ENCODE data around the gene RPGRIP1L. TPM values are rescaled to one million over a fixed set of nuclear protein-coding genes. Genes with fewer than 3 reads are reported as not detected.

RPGRIP1L gene
- total RNA-seq, 1 experiment from 2014 or later = 12.7 TPM

GRCh38 chr16:53666786-53667415 lies 36.8 kb downstream of the RPGRIP1L start:
- intact Hi-C loops (cut with micrococcal nuclease; ENCODE audit: unreplicated experiment) = no loop called here
- no peaks in the 10 kb centered on the region for H3K4me1 ChIP-seq (ENCODE audit: control insufficient read depth, insufficient read depth, low read length)
- no peaks in the 10 kb centered on the region for H3K27me3 ChIP-seq (ENCODE audit: control insufficient read depth, insufficient read depth, low read length)
- no peak for ATAC-seq
- no peak overlapping the region for H3K27ac ChIP-seq (ENCODE audit: low read length)
- H3K4me3 ChIP-seq (ENCODE audit: low read depth in 2 of 2, low read length in 2 of 2) = no peak overlapping the region
- no peak for DNase-seq (ENCODE audit: low read depth, low spot score)
- TF ChIP-seq REST (IDR thresholded peaks at IDR 0.05; ENCODE audit: insufficient read depth in 1 of 2, low read depth in 2 of 2, low read length in 1 of 2) = no peak
- TF ChIP-seq POLR2AphosphoS5 (IDR thresholded peaks at IDR 0.05; ENCODE audit: low read depth, low read length) = no peak
- TF ChIP-seq, protein P1, sequence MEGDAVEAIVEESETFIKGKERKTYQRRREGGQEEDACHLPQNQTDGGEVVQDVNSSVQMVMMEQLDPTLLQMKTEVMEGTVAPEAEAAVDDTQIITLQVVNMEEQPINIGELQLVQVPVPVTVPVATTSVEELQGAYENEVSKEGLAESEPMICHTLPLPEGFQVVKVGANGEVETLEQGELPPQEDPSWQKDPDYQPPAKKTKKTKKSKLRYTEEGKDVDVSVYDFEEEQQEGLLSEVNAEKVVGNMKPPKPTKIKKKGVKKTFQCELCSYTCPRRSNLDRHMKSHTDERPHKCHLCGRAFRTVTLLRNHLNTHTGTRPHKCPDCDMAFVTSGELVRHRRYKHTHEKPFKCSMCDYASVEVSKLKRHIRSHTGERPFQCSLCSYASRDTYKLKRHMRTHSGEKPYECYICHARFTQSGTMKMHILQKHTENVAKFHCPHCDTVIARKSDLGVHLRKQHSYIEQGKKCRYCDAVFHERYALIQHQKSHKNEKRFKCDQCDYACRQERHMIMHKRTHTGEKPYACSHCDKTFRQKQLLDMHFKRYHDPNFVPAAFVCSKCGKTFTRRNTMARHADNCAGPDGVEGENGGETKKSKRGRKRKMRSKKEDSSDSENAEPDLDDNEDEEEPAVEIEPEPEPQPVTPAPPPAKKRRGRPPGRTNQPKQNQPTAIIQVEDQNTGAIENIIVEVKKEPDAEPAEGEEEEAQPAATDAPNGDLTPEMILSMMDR (IDR thresholded peaks at IDR 0.05) = no peak
- TF ChIP-seq TCF7L2 (IDR thresholded peaks at IDR 0.05; ENCODE audit: low read depth, low read length) = no peak
- no peak for TF ChIP-seq SIN3A (IDR thresholded peaks at IDR 0.05; ENCODE audit: borderline replicate concordance, insufficient read depth, low read depth, low read length)
- no TSS peak for BruUV-seq (replicated peaks)
- in situ Hi-C loops (cut with HindIII; ENCODE audit: low pct_unique_long_range_greater_than_20kb, low sequenced_read_pairs) = no loop called here
- H3K36me3 ChIP-seq (ENCODE audit: control insufficient read depth, insufficient read depth, low read length) = no peaks in the 10 kb centered on the region
- POLR2A ChIA-PET = no interaction called here
- CTCF ChIA-PET = no interaction called here
- H3K9me3 ChIP-seq (ENCODE audit: control insufficient read depth, insufficient read depth, low read depth, low read length) = no peaks in the 10 kb centered on the region

DNA sequence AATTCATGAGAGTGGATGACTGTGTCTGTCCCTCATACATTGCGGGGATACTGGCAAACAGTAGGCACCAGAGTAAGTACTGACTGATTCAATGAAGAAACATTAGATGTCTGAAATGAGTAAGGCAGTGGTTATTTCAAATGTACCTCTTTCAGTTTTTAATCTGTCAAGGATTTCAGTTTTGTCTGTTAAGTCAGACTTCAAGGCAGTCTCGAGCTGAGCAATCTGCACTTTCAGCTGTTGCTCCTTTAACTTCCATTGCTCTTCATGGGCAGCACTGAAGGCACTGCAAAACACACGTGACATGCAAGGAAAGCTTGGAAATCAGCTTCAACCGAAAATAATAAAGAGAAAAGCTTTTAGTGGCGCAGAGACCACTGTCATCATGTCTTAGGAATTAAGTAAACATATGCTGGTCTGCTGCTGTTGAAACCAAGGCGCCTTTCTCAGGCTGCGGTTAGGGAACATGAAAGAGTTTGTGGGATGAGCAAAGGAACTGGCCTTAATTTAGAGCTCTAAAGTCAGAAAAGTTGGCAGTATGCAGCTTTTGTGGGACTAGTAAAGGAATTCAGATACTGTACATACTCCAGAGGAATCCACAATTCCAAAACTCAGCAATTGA lies 38.8 kb downstream of the RPGRIP1L start:
- no peaks in the 10 kb centered on the region for H3K4me1 ChIP-seq (ENCODE audit: control insufficient read depth, insufficient read depth, low read length)
- no peak overlapping the region for H3K27ac ChIP-seq (ENCODE audit: low read length)
- in situ Hi-C loops (cut with HindIII; ENCODE audit: low pct_unique_long_range_greater_than_20kb, low sequenced_read_pairs) = no loop called here
- no peak for ATAC-seq
- intact Hi-C loops (cut with micrococcal nuclease; ENCODE audit: unreplicated experiment) = no loop called here
- no peaks in the 10 kb centered on the region for H3K27me3 ChIP-seq (ENCODE audit: control insufficient read depth, insufficient read depth, low read length)
- ChIA-PET POLR2A (no interaction called here), CTCF (no interaction called here)
- H3K4me3 ChIP-seq (ENCODE audit: low read depth in 2 of 2, low read length in 2 of 2) = no peak overlapping the region
- TF ChIP-seq POLR2AphosphoS5 (IDR thresholded peaks at IDR 0.05; ENCODE audit: low read depth, low read length) (no peak), REST (IDR thresholded peaks at IDR 0.05; ENCODE audit: insufficient read depth in 1 of 2, low read depth in 2 of 2, low read length in 1 of 2) (no peak), TCF7L2 (IDR thresholded peaks at IDR 0.05; ENCODE audit: low read depth, low read length) (no peak), SIN3A (IDR thresholded peaks at IDR 0.05; ENCODE audit: borderline replicate concordance, insufficient read depth, low read depth, low read length) (no peak)
- no peak for DNase-seq (ENCODE audit: low read depth, low spot score)
- H3K9me3 ChIP-seq (ENCODE audit: control insufficient read depth, insufficient read depth, low read depth, low read length) = no peaks in the 10 kb centered on the region
- BruUV-seq (replicated peaks) = no TSS peak
- no peaks in the 10 kb centered on the region for H3K36me3 ChIP-seq (ENCODE audit: control insufficient read depth, insufficient read depth, low read length)
